IMR-90 (cell line): Measurements from ENCODE around the gene TTC24.

Source experiments
- CEBPB ChIP-seq: IDR thresholded peaks from 2 replicates; pipeline ENCODE4 v1.6.1; 2012; ENCODE audit warnings: low read depth, low read length, improper control_type of control experiment
- CHD1 ChIP-seq: IDR thresholded peaks from 2 replicates; pipeline ENCODE4 v1.6.1; 2012; ENCODE audit warnings: low read depth, low read length, improper control_type of control experiment
- MAFK ChIP-seq: IDR thresholded peaks from 2 replicates; pipeline ENCODE4 v1.6.1; 2012; ENCODE audit warnings: low read depth, low read length, improper control_type of control experiment
- NFE2L2 ChIP-seq: fragments of 150-350 bp; IDR thresholded peaks from 2 replicates; pipeline ENCODE4 v1.6.1; 2016; ENCODE audit warnings: low read depth, mild to moderate bottlenecking, low read length
- POLR2A ChIP-seq: IDR thresholded peaks from 2 replicates; pipeline ENCODE4 v1.6.1; 2012; ENCODE audit warnings: mild to moderate bottlenecking, low read depth, low read length
- RAD21 ChIP-seq: IDR thresholded peaks from 2 replicates; pipeline ENCODE4 v1.6.1; 2012; ENCODE audit warnings: low read length, improper control_type of control experiment
- RCOR1 ChIP-seq: IDR thresholded peaks from 2 replicates; pipeline ENCODE4 v1.6.1; 2012; ENCODE audit warnings: mild to moderate bottlenecking, low read length, improper control_type of control experiment; ENCODE audit not compliant: insufficient replicate concordance
- RFX5 ChIP-seq: IDR thresholded peaks from 2 replicates; pipeline ENCODE4 v1.8.0; 2012; ENCODE audit warnings: low read depth, mild to moderate bottlenecking, low read length, moderate library complexity
- SMC3 ChIP-seq: fragments of 150-350 bp; IDR thresholded peaks from 2 replicates; pipeline ENCODE4 v1.6.1; 2016; ENCODE audit warnings: low read depth, mild to moderate bottlenecking, antibody characterized with exemption, low read length, moderate library complexity
- TF ChIP-seq, protein P1 (sequence below): conservative IDR thresholded peaks from 2 replicates; pipeline ENCODE4 v1.5.1; 2012; ENCODE audit warnings: mild to moderate bottlenecking, low read depth, low read length, improper control_type of control experiment
- TF ChIP-seq, protein P2 (sequence below): fragments of 150-350 bp; IDR thresholded peaks from 2 replicates; pipeline ENCODE4 v1.6.1; 2017; ENCODE audit warnings: mild to moderate bottlenecking, antibody characterized with exemption, low read length, low read depth

DNA sequence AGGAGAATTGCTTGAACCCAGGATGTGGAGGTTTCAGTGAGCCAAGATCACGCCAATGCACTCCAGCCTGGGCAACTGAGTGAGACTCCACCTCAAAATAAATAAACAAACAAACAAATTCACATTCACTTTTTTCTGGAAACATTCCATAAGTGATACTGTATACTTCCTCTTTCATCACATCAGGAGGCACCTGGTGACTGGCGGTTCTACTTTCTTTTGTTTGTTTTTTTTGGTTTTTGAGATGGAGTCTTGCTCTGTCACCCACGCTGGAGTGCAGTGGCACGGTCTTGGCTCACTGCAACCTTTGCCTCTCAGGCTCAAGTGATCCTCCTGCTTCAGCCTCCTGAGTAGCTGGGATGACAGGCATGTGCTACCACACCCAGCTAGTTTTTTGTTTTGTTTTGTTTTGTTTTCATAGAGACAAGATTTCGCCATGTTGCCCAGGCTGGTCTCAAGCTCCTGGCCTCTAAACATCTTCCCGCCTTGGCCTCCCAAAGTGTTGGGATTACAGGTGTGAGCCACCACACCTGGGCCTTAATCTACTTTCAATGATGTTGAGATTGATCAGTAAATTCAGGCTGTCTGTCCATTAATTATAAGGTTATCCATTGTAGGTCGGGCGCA is 50.4 kb downstream of the TTC24 start:
- TF ChIP-seq, protein P1, sequence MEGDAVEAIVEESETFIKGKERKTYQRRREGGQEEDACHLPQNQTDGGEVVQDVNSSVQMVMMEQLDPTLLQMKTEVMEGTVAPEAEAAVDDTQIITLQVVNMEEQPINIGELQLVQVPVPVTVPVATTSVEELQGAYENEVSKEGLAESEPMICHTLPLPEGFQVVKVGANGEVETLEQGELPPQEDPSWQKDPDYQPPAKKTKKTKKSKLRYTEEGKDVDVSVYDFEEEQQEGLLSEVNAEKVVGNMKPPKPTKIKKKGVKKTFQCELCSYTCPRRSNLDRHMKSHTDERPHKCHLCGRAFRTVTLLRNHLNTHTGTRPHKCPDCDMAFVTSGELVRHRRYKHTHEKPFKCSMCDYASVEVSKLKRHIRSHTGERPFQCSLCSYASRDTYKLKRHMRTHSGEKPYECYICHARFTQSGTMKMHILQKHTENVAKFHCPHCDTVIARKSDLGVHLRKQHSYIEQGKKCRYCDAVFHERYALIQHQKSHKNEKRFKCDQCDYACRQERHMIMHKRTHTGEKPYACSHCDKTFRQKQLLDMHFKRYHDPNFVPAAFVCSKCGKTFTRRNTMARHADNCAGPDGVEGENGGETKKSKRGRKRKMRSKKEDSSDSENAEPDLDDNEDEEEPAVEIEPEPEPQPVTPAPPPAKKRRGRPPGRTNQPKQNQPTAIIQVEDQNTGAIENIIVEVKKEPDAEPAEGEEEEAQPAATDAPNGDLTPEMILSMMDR, result no peak
- TF ChIP-seq POLR2A (no peak), RFX5 (no peak), NFE2L2 (no peak), CEBPB (no peak), MAFK (no peak), RCOR1 (no peak), CHD1 (no peak), RAD21 (no peak), SMC3 (no peak)
- TF ChIP-seq, protein P2, sequence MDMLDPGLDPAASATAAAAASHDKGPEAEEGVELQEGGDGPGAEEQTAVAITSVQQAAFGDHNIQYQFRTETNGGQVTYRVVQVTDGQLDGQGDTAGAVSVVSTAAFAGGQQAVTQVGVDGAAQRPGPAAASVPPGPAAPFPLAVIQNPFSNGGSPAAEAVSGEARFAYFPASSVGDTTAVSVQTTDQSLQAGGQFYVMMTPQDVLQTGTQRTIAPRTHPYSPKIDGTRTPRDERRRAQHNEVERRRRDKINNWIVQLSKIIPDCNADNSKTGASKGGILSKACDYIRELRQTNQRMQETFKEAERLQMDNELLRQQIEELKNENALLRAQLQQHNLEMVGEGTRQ, result no peak
